Esophagus squamous epithelium (tissue), 5 donors: ENCODE results near the gene CAMK1D. TPM values are rescaled to one million over a fixed set of nuclear protein-coding genes. Genes with fewer than 3 reads are reported as not detected.

Experiments used
- DNase-seq: peaks from one replicate; lab custom pipeline; 2025; lab: John Stamatoyannopoulos, UW
- H3K27ac ChIP-seq, 4 donors: fragments of 200-600 bp; sonication (generic); one replicate each; pipeline ENCODE4 v1.5.1; 2016 to 2019; ENCODE audit warnings: mild to moderate bottlenecking in 1 of 4
- H3K27me3 ChIP-seq, 4 donors: fragments of 200-600 bp; sonication (generic); 1 replicate in 3 of 4; 2 replicates in 1 of 4; pipeline versions ENCODE4 v1.5.1 to v1.6.0; 2017 to 2021; ENCODE audit warnings: antibody characterized with exemption in 1 of 4
- H3K36me3 ChIP-seq, 3 donors: fragments of 200-600 bp; sonication (generic); one replicate each; pipeline ENCODE4 v1.5.1; 2016 to 2019
- H3K4me1 ChIP-seq, 3 donors: fragments of 200-600 bp; sonication (generic); one replicate each; pipeline ENCODE4 v1.5.1; 2017 to 2019
- H3K4me3 ChIP-seq, 4 donors: fragments of 200-600 bp; sonication (generic); 1 replicate in 3 of 4; 2 replicates in 1 of 4; pipeline ENCODE4 v1.5.1; 2016 to 2019; ENCODE audit warnings: mild to moderate bottlenecking in 2 of 4, moderate library complexity in 1 of 4
- H3K9me3 ChIP-seq, 3 donors: fragments of 200-600 bp; sonication (generic); one replicate each; pipeline ENCODE4 v1.5.1; 2016 to 2019
- CTCF ChIP-seq, 6 experiments: fragments of 450-650 bp in 4 of 6; fragments of 200-600 bp in 2 of 6; sonication (generic) in 2 of 6; IDR thresholded peaks; one replicate each; pipeline ENCODE4 v1.5.1; 2016 to 2019; ENCODE audit warnings: antibody characterized with exemption in 6 of 6, mild to moderate bottlenecking in 4 of 6, moderate library complexity in 4 of 6
- POLR2A ChIP-seq, 4 donors: fragments of 450-650 bp; IDR thresholded peaks; one replicate each; pipeline ENCODE4 v1.6.1; 2017; ENCODE audit warnings: antibody characterized with exemption in 4 of 4, mild to moderate bottlenecking in 4 of 4, moderate library complexity in 3 of 4
- WGBS, 2 donors: methylation state at CpG; one replicate each; pipeline ENCODE4 v1.1.5; 2018; 5-methylcytosine and 5-hydroxymethylcytosine counted together
- intact Hi-C: fragments of 100-400 bp; cut with DNase I; formaldehyde crosslinking; loops from one replicate; pipeline ENCODE4 v1.15.0; 2022
- total RNA-seq, 4 donors: library from RNA; depleted of rRNA; stranded (reverse); fragments of >200 nt; gene quantifications; one replicate each; pipeline ENCODE4 v1.1.0, GENCODE V29; 2016
- donor health status: DM: yes; HTN: yes; CAD: no.

CAMK1D gene
- total RNA-seq, 4 donors from 2014 or later = 3.8 to 11.8 (median 9.9) TPM

- Histone ChIP-seq H3K4me1 (no peaks in the 10 kb centered on the region), H3K9me3 (no peaks in the 10 kb centered on the region), H3K27me3 (no peaks in the 10 kb centered on the region), H3K27ac (no peak overlapping the region), H3K4me3 (no peak overlapping the region), H3K36me3 (no peaks in the 10 kb centered on the region)
- DNase-seq = no peak
- TF ChIP-seq CTCF (IDR thresholded peaks at IDR 0.05) (no peak), POLR2A (IDR thresholded peaks at IDR 0.05) (no peak)
- WGBS, 2 donors = 92 to 93% methylated on average over 5 of the region's 5 CpGs
- intact Hi-C loops = no loop called here
Observed at GRCh38 chr10:12380999-12381398, 31.7 kb downstream of the CAMK1D start.

- WGBS, 2 donors = 78 to 82% methylated on average over 6 to 12 of the region's 12 CpGs
- TF ChIP-seq POLR2A (IDR thresholded peaks at IDR 0.05) = no peak
- no peak for TF ChIP-seq CTCF (IDR thresholded peaks at IDR 0.05)
- no peak overlapping the region for H3K4me3 ChIP-seq
- no peaks in the 10 kb centered on the region for H3K36me3 ChIP-seq
- no peak overlapping the region for H3K27ac ChIP-seq
- intact Hi-C loops = no loop called here
- H3K4me1 ChIP-seq = no peaks in the 10 kb centered on the region
- H3K27me3 ChIP-seq = no peaks in the 10 kb centered on the region
- H3K9me3 ChIP-seq = no peaks in the 10 kb centered on the region
- no peak for DNase-seq
Observed at GRCh38 chr10:12381536-12382156, 32.3 kb downstream of the CAMK1D start.

GRCh38 chr10:12382157-12382548 lies 32.8 kb downstream of the CAMK1D start:
- Histone ChIP-seq H3K27ac (no peak overlapping the region), H3K27me3 (no peaks in the 10 kb centered on the region), H3K4me3 (no peak overlapping the region), H3K4me1 (no peaks in the 10 kb centered on the region), H3K36me3 (no peaks in the 10 kb centered on the region), H3K9me3 (no peaks in the 10 kb centered on the region)
- TF ChIP-seq CTCF (IDR thresholded peaks at IDR 0.05) = no peak
- TF ChIP-seq POLR2A (IDR thresholded peaks at IDR 0.05) = no peak
- no peak for DNase-seq
- 91 to 95% methylated on average over 1 of the region's 1 CpG for WGBS, 2 donors
- intact Hi-C loops = no loop called here

GRCh38 chr10:12382956-12383531 lies 33.7 kb downstream of the CAMK1D start:
- TF ChIP-seq CTCF (IDR thresholded peaks at IDR 0.05) = no peak
- TF ChIP-seq POLR2A (IDR thresholded peaks at IDR 0.05) = no peak
- H3K27me3 ChIP-seq = no peaks in the 10 kb centered on the region

DNA sequence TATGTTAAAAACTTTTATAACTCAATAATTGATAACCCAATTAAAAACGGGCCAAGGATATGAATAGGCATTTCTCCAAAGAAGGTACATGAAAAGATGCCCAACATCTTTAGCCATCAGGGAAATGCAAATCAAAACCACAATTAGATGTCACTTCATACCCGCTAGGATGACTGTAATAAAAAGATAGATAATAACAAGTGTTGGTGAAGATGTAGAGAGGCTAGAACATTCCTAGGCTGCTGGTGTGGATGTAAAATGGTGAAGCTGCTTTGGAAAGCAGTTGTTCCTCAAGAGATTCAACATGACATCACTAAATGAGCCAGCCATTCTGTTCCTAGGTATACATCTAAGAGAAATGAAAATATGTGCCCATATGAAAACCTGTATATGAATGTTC lies 35.6 kb downstream of the CAMK1D start:
- Histone ChIP-seq H3K27ac (no peak overlapping the region), H3K27me3 (no peaks in the 10 kb centered on the region), H3K36me3 (no peaks in the 10 kb centered on the region), H3K9me3 (no peaks in the 10 kb centered on the region), H3K4me3 (no peak overlapping the region), H3K4me1 (peaks cover 0 to 11% (median 4%) of the 10 kb centered on the region in 3 donors)
- TF ChIP-seq CTCF (IDR thresholded peaks at IDR 0.05) = no peak
- TF ChIP-seq POLR2A (IDR thresholded peaks at IDR 0.05) = no peak
- intact Hi-C loops = no loop called here
- WGBS, 2 donors = 94 to 95% methylated on average over 2 of the region's 2 CpGs
- no peak for DNase-seq

More at GRCh38 chr10:12382956-12383531, 33.7 kb downstream of the CAMK1D start:
- H3K36me3 ChIP-seq = no peaks in the 10 kb centered on the region
- H3K9me3 ChIP-seq = no peaks in the 10 kb centered on the region
- no peak for DNase-seq
- H3K27ac ChIP-seq = no peak overlapping the region
- no peaks in the 10 kb centered on the region for H3K4me1 ChIP-seq
- intact Hi-C loops = no loop called here
- 88 to 90% methylated on average over 4 of the region's 4 CpGs for WGBS, 2 donors
- no peak overlapping the region for H3K4me3 ChIP-seq
